A549 (cell line): ENCODE measurements around the gene FGGY. TPM values are rescaled to one million over a fixed set of nuclear protein-coding genes. Genes with fewer than 3 reads are reported as not detected.

Experiments
- ATAC-seq, 2 experiments: fragments of 200-7000 bp in 1 of 2; fragments of >200 bp in 1 of 2; cut with Nextera tagmentation in 1 of 2; cut with Tn5 transposase in 1 of 2; 3 replicates each; pipeline versions ENCODE4 v1.8.0 to v1.9.1; 2018 to 2020; ENCODE audit warnings: mild to moderate bottlenecking in 1 of 2, moderate library complexity in 1 of 2
- CTCF ChIA-PET: fragments of 300-600 bp; sonication (Branson Sonifier 250); formaldehyde crosslinking; extraction: SDS; loops from one replicate; lab custom pipeline; 2021; ENCODE audit warnings: antibody characterized with exemption, inconsistent platforms; lab: Yijun Ruan, JAX
- POLR2A ChIA-PET: fragments of 350-600 bp; formaldehyde crosslinking; extraction: SDS; loops from one replicate; lab custom pipeline; 2021; ENCODE audit warnings: antibody characterized with exemption, inconsistent platforms; lab: Yijun Ruan, JAX
- DNase-seq, 2 experiments: peaks; one replicate each; pipeline versions ENCODE4 v3.0.0 to v3.0.0-alpha.2; 2011 to 2016; ENCODE audit warnings: low read depth in 1 of 2, low spot score in 1 of 2
- FAIRE-seq: peaks from 2 replicates; lab custom pipeline; 2011; peaks lifted over from hg19 to GRCh38; lab: Jason Lieb, UNC
- H3K27ac ChIP-seq, 2 experiments: fragments of >200 bp; sonication (Bioruptor Twin); formaldehyde crosslinking; 3 replicates each; pipeline ENCODE4 v1.5.1; 2016 to 2017
- H3K4me1 ChIP-seq: fragments of >200 bp; sonication (Bioruptor Twin); formaldehyde crosslinking; 3 replicates; pipeline ENCODE4 v1.6.1; 2016
- H3K4me2 ChIP-seq: fragments of >200 bp; sonication (Bioruptor Twin); formaldehyde crosslinking; 3 replicates; pipeline ENCODE4 v1.6.1; 2016
- H3K4me3 ChIP-seq: fragments of >200 bp; sonication (Bioruptor Twin); formaldehyde crosslinking; 3 replicates; pipeline ENCODE4 v1.5.1; 2016
- H3K9me3 ChIP-seq: fragments of >200 bp; sonication (Bioruptor Twin); formaldehyde crosslinking; 3 replicates; pipeline ENCODE4 v1.6.1; 2016
- CBX2 ChIP-seq: fragments of 200-600 bp; sonication (generic); IDR thresholded peaks from 2 replicates; pipeline ENCODE4 v1.6.1; 2016; ENCODE audit warnings: low read depth, mild to moderate bottlenecking, borderline replicate concordance
- CEBPB ChIP-seq, 2 experiments: fragments of >200 bp in 1 of 2; sonication (Bioruptor Twin) in 1 of 2; formaldehyde crosslinking in 1 of 2; IDR thresholded peaks; 2 replicates each; pipeline ENCODE4 v1.6.1; 2012 to 2016
- CHD2 ChIP-seq: fragments of 150-350 bp; IDR thresholded peaks from 2 replicates; pipeline ENCODE4 v1.6.1; 2014; ENCODE audit warnings: low read length; ENCODE audit not compliant: partially characterized antibody
- CHD4 ChIP-seq: fragments of 200-600 bp; sonication (generic); IDR thresholded peaks from 2 replicates; pipeline ENCODE4 v1.6.1; 2016; ENCODE audit warnings: antibody characterized with exemption, mild to moderate bottlenecking, borderline replicate concordance
- EHF ChIP-seq: fragments of 250-450 bp; sonication (Bioruptor Pico); IDR thresholded peaks from 2 replicates; pipeline ENCODE4 v1.5.0; 2020; ENCODE audit warnings: mild to moderate bottlenecking
- EHMT2 ChIP-seq: fragments of 200-600 bp; sonication (generic); IDR thresholded peaks from 2 replicates; pipeline ENCODE4 v1.6.1; 2016; ENCODE audit warnings: antibody characterized with exemption, low read depth, mild to moderate bottlenecking, moderate library complexity
- EP300 ChIP-seq, 2 experiments: fragments of >200 bp; sonication (Bioruptor Twin); formaldehyde crosslinking; IDR thresholded peaks; 2 replicates in 1 of 2; 3 replicates in 1 of 2; pipeline ENCODE4 v1.6.1; 2016 to 2017
- ESRRA ChIP-seq: fragments of 150-350 bp; IDR thresholded peaks from 2 replicates; pipeline ENCODE4 v1.6.1; 2014; ENCODE audit warnings: mild to moderate bottlenecking, low read length, borderline replicate concordance
- FOXS1 ChIP-seq: fragments of 250-450 bp; sonication (Bioruptor Pico); IDR thresholded peaks from 2 replicates; pipeline ENCODE4 v1.5.0; 2020; ENCODE audit warnings: mild to moderate bottlenecking, moderate library complexity
- GATA3 ChIP-seq: IDR thresholded peaks from 2 replicates; pipeline ENCODE4 v1.6.1; 2012; ENCODE audit warnings: borderline replicate concordance
- HOXA7 ChIP-seq: fragments of 250-450 bp; sonication (Bioruptor Pico); IDR thresholded peaks from 2 replicates; pipeline ENCODE4 v1.5.0; 2020; ENCODE audit warnings: mild to moderate bottlenecking, moderate library complexity
- HOXB5 ChIP-seq: fragments of 250-450 bp; sonication (Bioruptor Pico); IDR thresholded peaks from 2 replicates; pipeline ENCODE4 v1.5.0; 2020; ENCODE audit warnings: mild to moderate bottlenecking, moderate library complexity
- MYC ChIP-seq: IDR thresholded peaks from 2 replicates; pipeline ENCODE4 v1.6.1; 2012; ENCODE audit warnings: mild to moderate bottlenecking, inconsistent platforms, low read length, improper control_type of control experiment, borderline replicate concordance
- POLR2AphosphoS2 ChIP-seq: conservative IDR thresholded peaks from 2 replicates; pipeline ENCODE4 v1.6.1; 2012; ENCODE audit warnings: low read length, improper control_type of control experiment, inconsistent platforms
- RAD21 ChIP-seq, 2 experiments: fragments of >200 bp in 1 of 2; sonication (Bioruptor Twin) in 1 of 2; formaldehyde crosslinking in 1 of 2; IDR thresholded peaks in 1 of 2; conservative IDR thresholded peaks in 1 of 2; 2 replicates in 1 of 2; 3 replicates in 1 of 2; pipeline ENCODE4 v1.6.1; 2012 to 2018; ENCODE audit warnings: inconsistent platforms in 1 of 2
- RCOR1 ChIP-seq: fragments of 150-350 bp; IDR thresholded peaks from 2 replicates; pipeline ENCODE4 v1.6.1; 2014; ENCODE audit warnings: antibody characterized with exemption, low read length, low read depth
- RFX5 ChIP-seq: fragments of 450-650 bp; IDR thresholded peaks from 2 replicates; pipeline ENCODE4 v1.7.1; 2014; ENCODE audit warnings: antibody characterized with exemption, mild to moderate bottlenecking, moderate library complexity
- WGBS: methylation state at CpG from one replicate; pipeline ENCODE4 v1.1.6; 2017; ENCODE audit errors: missing lambda C conversion rate; 5-methylcytosine and 5-hydroxymethylcytosine counted together
- polyA plus RNA-seq, 4 experiments: library from polyadenylated mRNA; depleted of rRNA in 3 of 4; stranded (reverse); fragments of >200 nt; fragmentation: RNase III in 1 of 4; extraction: RNeasy Plus Mini Kit Qiagen cat#74134 plus additional on column Dnase treatment in 1 of 4; gene quantifications; 2 replicates in 3 of 4; 3 replicates in 1 of 4; pipeline ENCODE4 v1.2.3, GENCODE V29; 2011 to 2017
- TF ChIP-seq, protein P1 (sequence below): fragments of >200 bp; sonication (Bioruptor Twin); formaldehyde crosslinking; IDR thresholded peaks from 3 replicates; pipeline ENCODE4 v1.5.1; 2016
- TF ChIP-seq, protein P2 (sequence below): fragments of 200-600 bp; sonication (generic); IDR thresholded peaks from 2 replicates; pipeline ENCODE4 v1.6.1; 2016; ENCODE audit warnings: antibody characterized with exemption, mild to moderate bottlenecking, moderate library complexity
- TF ChIP-seq, protein P3 (sequence below): fragments of 150-350 bp; IDR thresholded peaks from 2 replicates; pipeline ENCODE4 v1.6.1; 2014; ENCODE audit warnings: low read depth, mild to moderate bottlenecking, low read length
- TF ChIP-seq, protein P4 (sequence below): IDR thresholded peaks from 2 replicates; pipeline ENCODE4 v1.6.1; 2012

The FGGY gene
- polyA plus RNA-seq, 2 of the 4 experiments (the other 2 are of a cell fraction), result 2.9 to 4.8 TPM

GRCh38 chr1:59704716-59705115 is 407.8 kb downstream of the FGGY start:
- no peak for FAIRE-seq
- 42% methylated on average over 2 of the region's 2 CpGs for WGBS
- no peak for ATAC-seq
- ChIA-PET POLR2A (no interaction called here), CTCF (interaction anchor here (2.0 to 3.5 kb wide), 2 partner anchors 55 to 965 kb away, joined by 7 to 9 read pairs; no protein-coding TSS in a partner anchor)
- H3K4me3 ChIP-seq, result no peak overlapping the region
- no peaks in the 10 kb centered on the region for H3K9me3 ChIP-seq
- H3K4me2 ChIP-seq, result no peak overlapping the region
- peaks cover 17% of the 10 kb centered on the region for H3K4me1 ChIP-seq
- DNase-seq, result no peak
- TF ChIP-seq FOXS1, result no peak
- TF ChIP-seq RAD21 (conservative IDR thresholded peaks at IDR 0.05 in 1 of 2, IDR thresholded peaks at IDR 0.05 in 1 of 2), result no peak
- TF ChIP-seq EHF (CRISPR knock-in tag), result no peak
- TF ChIP-seq, protein P1, sequence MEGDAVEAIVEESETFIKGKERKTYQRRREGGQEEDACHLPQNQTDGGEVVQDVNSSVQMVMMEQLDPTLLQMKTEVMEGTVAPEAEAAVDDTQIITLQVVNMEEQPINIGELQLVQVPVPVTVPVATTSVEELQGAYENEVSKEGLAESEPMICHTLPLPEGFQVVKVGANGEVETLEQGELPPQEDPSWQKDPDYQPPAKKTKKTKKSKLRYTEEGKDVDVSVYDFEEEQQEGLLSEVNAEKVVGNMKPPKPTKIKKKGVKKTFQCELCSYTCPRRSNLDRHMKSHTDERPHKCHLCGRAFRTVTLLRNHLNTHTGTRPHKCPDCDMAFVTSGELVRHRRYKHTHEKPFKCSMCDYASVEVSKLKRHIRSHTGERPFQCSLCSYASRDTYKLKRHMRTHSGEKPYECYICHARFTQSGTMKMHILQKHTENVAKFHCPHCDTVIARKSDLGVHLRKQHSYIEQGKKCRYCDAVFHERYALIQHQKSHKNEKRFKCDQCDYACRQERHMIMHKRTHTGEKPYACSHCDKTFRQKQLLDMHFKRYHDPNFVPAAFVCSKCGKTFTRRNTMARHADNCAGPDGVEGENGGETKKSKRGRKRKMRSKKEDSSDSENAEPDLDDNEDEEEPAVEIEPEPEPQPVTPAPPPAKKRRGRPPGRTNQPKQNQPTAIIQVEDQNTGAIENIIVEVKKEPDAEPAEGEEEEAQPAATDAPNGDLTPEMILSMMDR, result no peak
- H3K27ac ChIP-seq, result no peak overlapping the region

GRCh38 chr1:59705466-59706302 is 408.8 kb downstream of the FGGY start:
- no peak for FAIRE-seq
- no peak overlapping the region for H3K27ac ChIP-seq
- no peak overlapping the region for H3K4me2 ChIP-seq
- TF ChIP-seq CHD2 (no peak), CEBPB (IDR thresholded peaks at IDR 0.05) (no peak), ESRRA (no peak), EHMT2 (no peak), HOXA7 (no peak), CHD4 (no peak), GATA3 (no peak), CBX2 (no peak), RCOR1 (no peak), RFX5 (no peak), HOXB5 (CRISPR knock-in tag) (no peak), MYC (no peak), EP300 (IDR thresholded peaks at IDR 0.05) (no peak), POLR2AphosphoS2 (no peak)
- TF ChIP-seq, protein P2, sequence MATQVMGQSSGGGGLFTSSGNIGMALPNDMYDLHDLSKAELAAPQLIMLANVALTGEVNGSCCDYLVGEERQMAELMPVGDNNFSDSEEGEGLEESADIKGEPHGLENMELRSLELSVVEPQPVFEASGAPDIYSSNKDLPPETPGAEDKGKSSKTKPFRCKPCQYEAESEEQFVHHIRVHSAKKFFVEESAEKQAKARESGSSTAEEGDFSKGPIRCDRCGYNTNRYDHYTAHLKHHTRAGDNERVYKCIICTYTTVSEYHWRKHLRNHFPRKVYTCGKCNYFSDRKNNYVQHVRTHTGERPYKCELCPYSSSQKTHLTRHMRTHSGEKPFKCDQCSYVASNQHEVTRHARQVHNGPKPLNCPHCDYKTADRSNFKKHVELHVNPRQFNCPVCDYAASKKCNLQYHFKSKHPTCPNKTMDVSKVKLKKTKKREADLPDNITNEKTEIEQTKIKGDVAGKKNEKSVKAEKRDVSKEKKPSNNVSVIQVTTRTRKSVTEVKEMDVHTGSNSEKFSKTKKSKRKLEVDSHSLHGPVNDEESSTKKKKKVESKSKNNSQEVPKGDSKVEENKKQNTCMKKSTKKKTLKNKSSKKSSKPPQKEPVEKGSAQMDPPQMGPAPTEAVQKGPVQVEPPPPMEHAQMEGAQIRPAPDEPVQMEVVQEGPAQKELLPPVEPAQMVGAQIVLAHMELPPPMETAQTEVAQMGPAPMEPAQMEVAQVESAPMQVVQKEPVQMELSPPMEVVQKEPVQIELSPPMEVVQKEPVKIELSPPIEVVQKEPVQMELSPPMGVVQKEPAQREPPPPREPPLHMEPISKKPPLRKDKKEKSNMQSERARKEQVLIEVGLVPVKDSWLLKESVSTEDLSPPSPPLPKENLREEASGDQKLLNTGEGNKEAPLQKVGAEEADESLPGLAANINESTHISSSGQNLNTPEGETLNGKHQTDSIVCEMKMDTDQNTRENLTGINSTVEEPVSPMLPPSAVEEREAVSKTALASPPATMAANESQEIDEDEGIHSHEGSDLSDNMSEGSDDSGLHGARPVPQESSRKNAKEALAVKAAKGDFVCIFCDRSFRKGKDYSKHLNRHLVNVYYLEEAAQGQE, result no peak
- TF ChIP-seq, protein P3, sequence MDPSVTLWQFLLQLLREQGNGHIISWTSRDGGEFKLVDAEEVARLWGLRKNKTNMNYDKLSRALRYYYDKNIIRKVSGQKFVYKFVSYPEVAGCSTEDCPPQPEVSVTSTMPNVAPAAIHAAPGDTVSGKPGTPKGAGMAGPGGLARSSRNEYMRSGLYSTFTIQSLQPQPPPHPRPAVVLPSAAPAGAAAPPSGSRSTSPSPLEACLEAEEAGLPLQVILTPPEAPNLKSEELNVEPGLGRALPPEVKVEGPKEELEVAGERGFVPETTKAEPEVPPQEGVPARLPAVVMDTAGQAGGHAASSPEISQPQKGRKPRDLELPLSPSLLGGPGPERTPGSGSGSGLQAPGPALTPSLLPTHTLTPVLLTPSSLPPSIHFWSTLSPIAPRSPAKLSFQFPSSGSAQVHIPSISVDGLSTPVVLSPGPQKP, result no peak
- TF ChIP-seq, protein P4, sequence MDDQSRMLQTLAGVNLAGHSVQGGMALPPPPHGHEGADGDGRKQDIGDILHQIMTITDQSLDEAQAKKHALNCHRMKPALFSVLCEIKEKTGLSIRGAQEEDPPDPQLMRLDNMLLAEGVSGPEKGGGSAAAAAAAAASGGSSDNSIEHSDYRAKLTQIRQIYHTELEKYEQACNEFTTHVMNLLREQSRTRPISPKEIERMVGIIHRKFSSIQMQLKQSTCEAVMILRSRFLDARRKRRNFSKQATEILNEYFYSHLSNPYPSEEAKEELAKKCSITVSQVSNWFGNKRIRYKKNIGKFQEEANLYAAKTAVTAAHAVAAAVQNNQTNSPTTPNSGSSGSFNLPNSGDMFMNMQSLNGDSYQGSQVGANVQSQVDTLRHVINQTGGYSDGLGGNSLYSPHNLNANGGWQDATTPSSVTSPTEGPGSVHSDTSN, result no peak
- TF ChIP-seq, all 56 proteins: peak for 0
- peaks cover 17% of the 10 kb centered on the region for H3K4me1 ChIP-seq
- POLR2A ChIA-PET, result no interaction called here
- DNase-seq, result no peak
- no peak overlapping the region for H3K4me3 ChIP-seq
- CTCF ChIA-PET, result interaction anchor here (0.5 to 3.5 kb wide), 3 partner anchors 54 to 966 kb away, joined by 3 to 9 read pairs (median 7); no protein-coding TSS in a partner anchor
- H3K9me3 ChIP-seq, result no peaks in the 10 kb centered on the region
- ATAC-seq, result no peak
- WGBS, result 86% methylated on average over 5 of the region's 5 CpGs
